Muscle layer of colon (tissue), 2 donors: ENCODE data around the gene NCKAP5L.

Experiments
- H3K27ac ChIP-seq: one replicate; pipeline ENCODE4 v1.7.0; 2013; ENCODE audit warnings: low read depth, mild to moderate bottlenecking, low read length, moderate library complexity
- H3K27me3 ChIP-seq, 2 donors: one replicate each; pipeline ENCODE4 v1.7.0; 2013; ENCODE audit warnings: low read length in 2 of 2, mild to moderate bottlenecking in 2 of 2; ENCODE audit not compliant: insufficient read depth in 2 of 2, control insufficient read depth in 1 of 2
- H3K36me3 ChIP-seq: one replicate; pipeline ENCODE4 v1.7.0; 2013; ENCODE audit warnings: mild to moderate bottlenecking, low read length; ENCODE audit not compliant: insufficient read depth
- H3K4me1 ChIP-seq: one replicate; pipeline ENCODE4 v1.7.0; 2013; ENCODE audit warnings: mild to moderate bottlenecking, low read length; ENCODE audit not compliant: insufficient read depth
- H3K4me3 ChIP-seq, 2 donors: one replicate each; pipeline ENCODE4 v1.7.0; 2013; ENCODE audit warnings: low read length in 2 of 2, low read depth in 1 of 2, mild to moderate bottlenecking in 1 of 2, moderate library complexity in 1 of 2
- H3K9ac ChIP-seq: one replicate; pipeline ENCODE4 v1.7.0; 2013; ENCODE audit warnings: low read length
- H3K9me3 ChIP-seq: one replicate; pipeline ENCODE4 v1.7.0; 2013; ENCODE audit warnings: mild to moderate bottlenecking, low read length
- donor health status: abdominal sarcoma.
- donor health status: Adenocarcinoma of cecum.

The NCKAP5L gene

DNA sequence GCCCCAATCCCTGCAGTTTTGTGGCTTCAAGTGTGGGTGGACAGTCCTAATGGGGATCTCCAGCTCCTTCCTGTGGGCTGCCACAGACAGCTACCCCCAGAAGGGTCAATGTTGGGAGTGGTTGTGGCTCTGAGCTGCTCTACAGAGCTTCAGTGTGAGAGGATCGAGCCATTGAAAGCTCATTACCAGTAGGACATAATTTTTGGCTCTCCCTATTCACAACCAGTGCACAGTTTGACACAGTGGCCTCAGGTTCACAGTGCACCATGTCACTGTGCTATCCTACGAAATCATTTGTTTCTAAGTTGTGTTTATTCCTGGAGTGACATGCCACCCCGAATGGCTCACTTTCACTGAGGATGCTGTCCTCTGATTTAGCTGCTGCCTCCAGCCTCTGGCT is 64.1 kb downstream of the NCKAP5L start:
- H3K9ac ChIP-seq: no peak overlapping the region
- no peak overlapping the region for H3K27ac ChIP-seq
- no peaks in the 10 kb centered on the region for H3K9me3 ChIP-seq
- H3K4me1 ChIP-seq: no peaks in the 10 kb centered on the region
- peaks cover 55% of the 10 kb centered on the region for H3K36me3 ChIP-seq
- H3K27me3 ChIP-seq: no peaks in the 10 kb centered on the region
- H3K4me3 ChIP-seq: no peak overlapping the region

DNA sequence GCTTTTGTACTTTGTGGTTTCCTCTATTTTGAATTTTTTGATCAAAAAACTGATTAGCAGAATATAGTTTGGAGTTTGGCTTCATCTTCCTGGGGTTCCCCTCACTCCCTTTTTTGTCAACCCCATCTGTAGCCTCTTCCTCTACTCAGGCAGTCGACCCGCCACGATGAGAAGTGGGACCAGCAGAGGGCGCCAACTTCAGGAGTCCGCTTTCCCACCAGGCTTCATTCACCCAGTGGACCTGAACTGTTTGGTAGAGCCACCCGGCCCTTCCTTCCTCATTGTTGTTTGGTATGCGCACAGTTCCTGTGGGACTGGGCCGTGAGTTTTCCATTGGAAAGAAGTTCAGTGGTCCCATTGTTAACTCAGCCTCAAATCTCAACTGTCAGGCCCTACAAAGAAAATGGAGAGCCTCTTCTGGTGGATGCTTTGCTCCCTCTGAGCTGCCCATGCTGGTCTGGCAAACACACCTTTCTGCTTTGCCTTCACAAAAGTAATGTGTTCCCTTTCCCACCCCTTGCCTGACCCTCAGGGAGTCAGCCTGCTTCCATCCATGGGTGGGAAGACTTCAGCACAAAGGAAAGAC is 65.1 kb downstream of the NCKAP5L start:
- Histone ChIP-seq H3K4me3 (no peak overlapping the region), H3K27me3 (no peaks in the 10 kb centered on the region), H3K9ac (no peak overlapping the region), H3K4me1 (no peaks in the 10 kb centered on the region), H3K27ac (no peak overlapping the region), H3K9me3 (no peaks in the 10 kb centered on the region), H3K36me3 (peaks cover 65% of the 10 kb centered on the region)

DNA sequence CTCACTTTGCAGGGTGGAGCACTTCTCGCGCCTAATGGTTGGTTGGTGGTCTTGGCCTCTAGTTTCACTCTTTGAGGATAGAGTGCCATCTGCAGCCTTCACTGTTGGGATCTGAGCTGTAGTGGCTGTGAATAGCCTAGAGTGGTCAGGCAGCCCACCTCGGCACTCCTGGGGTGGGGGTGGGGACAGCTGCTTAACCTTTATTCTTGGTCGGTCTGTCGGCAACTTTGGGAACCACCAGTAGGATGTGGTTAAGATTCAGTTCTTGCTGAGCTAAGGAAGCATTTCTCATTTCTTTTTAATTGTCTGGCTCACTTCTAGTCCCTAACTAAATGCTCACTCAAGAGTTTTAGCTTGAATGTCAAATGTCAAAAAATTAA is 65.8 kb downstream of the NCKAP5L start:
- Histone ChIP-seq H3K27ac (no peak overlapping the region), H3K27me3 (no peaks in the 10 kb centered on the region), H3K4me3 (no peak overlapping the region), H3K36me3 (peaks cover 72% of the 10 kb centered on the region), H3K9me3 (no peaks in the 10 kb centered on the region), H3K4me1 (no peaks in the 10 kb centered on the region), H3K9ac (no peak overlapping the region)

DNA sequence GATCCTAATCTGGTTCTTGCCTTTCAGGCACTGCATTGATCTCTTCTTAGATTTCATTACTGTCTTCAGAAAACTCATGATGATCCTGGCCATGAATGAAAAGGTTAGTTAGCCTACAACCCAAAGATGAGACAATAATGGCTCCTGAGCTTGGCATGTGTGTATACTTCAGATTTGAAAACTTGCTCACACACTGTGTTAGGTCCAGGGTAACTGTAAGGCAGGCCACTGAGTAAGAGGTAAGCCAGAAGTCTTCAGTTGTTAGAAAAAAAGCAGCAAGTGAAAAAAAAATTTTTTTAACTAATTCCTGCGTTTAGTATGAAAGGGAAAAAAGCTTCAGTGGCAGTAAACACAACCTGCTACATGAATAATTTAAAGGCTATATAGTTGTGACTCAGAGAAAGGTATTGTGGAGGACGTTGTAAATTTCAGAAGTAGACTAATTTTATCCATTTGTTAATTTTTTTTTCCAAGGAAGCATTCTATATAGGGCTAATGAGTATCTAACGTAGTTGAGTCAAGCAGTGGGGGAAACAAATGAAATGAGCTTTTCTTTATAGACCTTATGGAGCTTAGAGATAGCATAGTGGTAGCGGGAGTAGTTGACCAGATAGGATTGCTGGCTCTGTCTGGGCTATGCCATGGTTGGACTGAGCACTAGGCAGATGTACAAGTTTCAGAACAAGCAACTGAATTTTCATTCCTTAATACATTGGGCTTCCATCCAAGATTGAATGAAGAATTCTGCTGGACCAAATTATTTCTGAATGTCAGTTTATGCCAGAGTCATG is 66.3 kb downstream of the NCKAP5L start:
- Histone ChIP-seq H3K36me3 (peaks cover 78% of the 10 kb centered on the region), H3K27ac (no peak overlapping the region), H3K4me1 (no peaks in the 10 kb centered on the region), H3K27me3 (no peaks in the 10 kb centered on the region), H3K9me3 (no peaks in the 10 kb centered on the region), H3K9ac (no peak overlapping the region), H3K4me3 (no peak overlapping the region)

DNA sequence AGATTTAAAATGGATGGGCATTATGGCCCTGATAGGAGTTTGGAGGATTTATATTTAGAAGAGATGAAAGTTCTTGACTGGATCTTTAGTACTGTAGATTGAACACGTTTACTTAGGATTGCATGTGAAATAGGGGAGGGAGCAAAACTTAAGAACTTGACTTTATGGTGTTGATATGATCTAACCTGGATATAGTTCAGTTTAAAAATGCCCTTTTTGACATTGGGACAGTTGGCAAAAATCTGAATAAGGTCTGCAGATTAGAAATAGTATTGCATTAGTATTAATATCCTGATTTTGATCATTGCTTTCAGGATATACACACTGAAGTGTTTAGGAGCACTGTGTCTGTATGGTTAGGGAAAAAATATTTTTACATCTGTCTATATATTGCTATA is 77.2 kb downstream of the NCKAP5L start:
- no peaks in the 10 kb centered on the region for H3K27me3 ChIP-seq
- no peak overlapping the region for H3K4me3 ChIP-seq
- no peak overlapping the region for H3K27ac ChIP-seq
- no peak overlapping the region for H3K9ac ChIP-seq
- H3K4me1 ChIP-seq: peaks cover 39% of the 10 kb centered on the region
- no peaks in the 10 kb centered on the region for H3K9me3 ChIP-seq
- H3K36me3 ChIP-seq: peaks cover 32% of the 10 kb centered on the region

DNA sequence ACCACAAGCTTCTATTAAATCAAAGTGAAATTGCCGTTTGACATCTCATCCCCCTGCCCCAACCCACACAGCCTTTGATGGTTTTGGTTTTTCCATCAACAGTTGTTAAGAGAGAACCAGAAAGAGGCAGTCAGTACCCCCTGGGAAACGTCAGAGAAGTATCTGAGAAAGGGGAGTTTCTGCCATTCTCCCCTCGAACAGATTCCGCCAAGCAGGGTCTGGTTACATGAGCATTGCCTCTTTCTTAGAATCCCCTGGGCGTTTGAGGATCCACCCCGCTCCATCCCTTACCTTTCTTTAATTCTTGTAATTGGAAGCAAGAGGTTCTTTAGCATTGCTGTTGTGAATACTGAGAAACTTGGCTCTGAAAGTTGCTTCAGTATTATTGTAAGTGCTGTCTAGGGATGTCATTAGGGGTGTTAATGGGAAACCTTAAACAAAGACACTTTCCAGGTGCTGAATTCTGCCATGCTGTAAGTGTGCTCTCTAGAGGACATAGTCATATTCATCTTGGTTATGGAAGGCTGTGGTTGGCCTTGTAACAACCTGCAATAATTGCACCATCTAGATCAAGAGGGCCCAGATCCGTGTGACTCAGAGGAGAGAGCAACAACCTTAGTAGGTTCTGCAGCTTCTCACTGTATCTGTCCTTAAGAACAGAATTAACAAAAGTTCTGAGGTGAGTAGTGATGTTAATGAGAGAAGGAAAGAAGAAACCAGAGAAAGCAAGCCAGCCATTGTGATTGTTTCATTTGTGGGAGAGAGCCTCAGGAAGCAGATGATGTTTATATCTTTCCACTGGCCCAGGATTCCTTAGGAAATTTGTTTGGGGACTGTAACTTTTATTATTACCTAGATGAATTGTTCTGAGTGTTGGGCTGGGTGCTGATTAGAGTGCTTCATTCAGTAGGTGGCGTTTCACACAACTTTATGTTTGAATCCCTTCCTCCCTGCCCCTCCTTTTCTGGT is 77.9 kb downstream of the NCKAP5L start:
- Histone ChIP-seq H3K27me3 (no peaks in the 10 kb centered on the region), H3K9me3 (no peaks in the 10 kb centered on the region), H3K4me3 (no peak overlapping the region), H3K27ac (no peak overlapping the region), H3K4me1 (peaks cover 39% of the 10 kb centered on the region), H3K9ac (no peak overlapping the region), H3K36me3 (peaks cover 28% of the 10 kb centered on the region)

DNA sequence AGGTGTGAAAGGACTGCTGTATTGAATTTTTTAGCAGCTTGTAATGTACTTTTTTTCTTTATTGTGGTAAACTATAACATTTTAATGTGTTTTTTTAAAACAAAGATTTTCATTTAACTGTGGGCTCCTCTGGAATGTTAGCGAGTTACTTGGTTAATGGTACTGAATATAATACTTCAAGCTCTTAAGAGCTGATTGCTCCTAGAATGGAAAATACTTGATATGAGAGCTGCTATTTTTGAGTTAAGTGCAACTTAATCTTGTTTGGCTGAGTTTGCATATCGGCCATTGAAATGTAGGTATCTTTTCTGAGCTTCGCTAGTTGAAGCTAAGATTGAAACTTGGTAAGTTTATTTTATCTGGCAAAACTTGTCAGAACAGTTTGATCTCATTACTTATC is 79.4 kb downstream of the NCKAP5L start:
- Histone ChIP-seq H3K9ac (peak overlapping the region; percentile 8), H3K27me3 (no peaks in the 10 kb centered on the region), H3K9me3 (no peaks in the 10 kb centered on the region), H3K36me3 (peaks cover 17% of the 10 kb centered on the region), H3K4me3 (no peak overlapping the region), H3K27ac (no peak overlapping the region), H3K4me1 (peaks cover 51% of the 10 kb centered on the region)

DNA sequence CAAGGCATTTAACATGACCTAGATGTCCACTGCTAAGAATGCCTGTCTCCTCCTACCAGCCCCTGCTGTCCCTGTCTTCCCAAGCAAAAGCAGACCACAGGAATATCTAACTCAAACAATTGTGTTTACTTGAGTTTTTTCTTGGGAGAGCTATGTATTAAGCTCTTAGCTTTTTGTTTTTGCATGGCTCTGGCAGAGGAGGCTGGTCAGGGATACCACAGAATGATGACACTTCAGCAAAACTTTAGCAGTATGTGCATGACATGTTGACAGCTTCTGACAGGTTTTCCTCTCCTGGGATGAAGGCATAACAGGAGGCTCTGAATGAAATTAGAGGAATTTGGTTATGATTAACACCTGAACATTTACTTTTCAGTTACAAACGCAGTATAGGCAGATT is 79.9 kb downstream of the NCKAP5L start:
- Histone ChIP-seq H3K27ac (no peak overlapping the region), H3K4me1 (peaks cover 56% of the 10 kb centered on the region), H3K36me3 (peaks cover 12% of the 10 kb centered on the region), H3K9me3 (no peaks in the 10 kb centered on the region), H3K27me3 (no peaks in the 10 kb centered on the region), H3K4me3 (no peak overlapping the region), H3K9ac (no peak overlapping the region)

DNA sequence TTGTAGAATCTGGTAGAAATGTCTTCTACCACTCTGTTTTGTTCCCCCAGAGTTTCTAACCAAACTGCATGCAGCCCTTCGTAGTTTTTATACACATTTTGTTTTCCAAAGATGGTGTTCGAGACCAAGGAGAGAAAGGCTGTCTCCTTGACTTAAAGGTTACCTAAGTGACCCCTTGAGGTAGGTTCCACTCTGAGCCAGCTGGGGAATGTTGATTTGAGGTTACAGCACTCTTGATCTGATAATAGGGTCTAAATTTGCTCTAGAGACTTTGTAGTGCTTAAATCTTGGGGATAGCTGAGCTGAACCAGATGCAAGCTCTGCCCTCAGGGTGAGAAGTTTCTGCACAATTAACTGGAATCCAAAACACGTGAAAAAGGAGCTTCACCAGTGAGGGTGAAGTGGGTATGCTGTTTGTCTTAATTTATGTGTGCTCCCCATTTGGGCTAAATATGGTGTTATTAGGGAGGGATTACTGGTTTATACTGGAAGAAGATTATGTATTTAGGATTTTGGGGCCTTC is 83.8 kb downstream of the NCKAP5L start:
- Histone ChIP-seq H3K9ac (no peak overlapping the region), H3K27ac (no peak overlapping the region), H3K4me3 (no peak overlapping the region), H3K27me3 (no peaks in the 10 kb centered on the region), H3K36me3 (no peaks in the 10 kb centered on the region), H3K9me3 (no peaks in the 10 kb centered on the region), H3K4me1 (peaks cover 35% of the 10 kb centered on the region)

DNA sequence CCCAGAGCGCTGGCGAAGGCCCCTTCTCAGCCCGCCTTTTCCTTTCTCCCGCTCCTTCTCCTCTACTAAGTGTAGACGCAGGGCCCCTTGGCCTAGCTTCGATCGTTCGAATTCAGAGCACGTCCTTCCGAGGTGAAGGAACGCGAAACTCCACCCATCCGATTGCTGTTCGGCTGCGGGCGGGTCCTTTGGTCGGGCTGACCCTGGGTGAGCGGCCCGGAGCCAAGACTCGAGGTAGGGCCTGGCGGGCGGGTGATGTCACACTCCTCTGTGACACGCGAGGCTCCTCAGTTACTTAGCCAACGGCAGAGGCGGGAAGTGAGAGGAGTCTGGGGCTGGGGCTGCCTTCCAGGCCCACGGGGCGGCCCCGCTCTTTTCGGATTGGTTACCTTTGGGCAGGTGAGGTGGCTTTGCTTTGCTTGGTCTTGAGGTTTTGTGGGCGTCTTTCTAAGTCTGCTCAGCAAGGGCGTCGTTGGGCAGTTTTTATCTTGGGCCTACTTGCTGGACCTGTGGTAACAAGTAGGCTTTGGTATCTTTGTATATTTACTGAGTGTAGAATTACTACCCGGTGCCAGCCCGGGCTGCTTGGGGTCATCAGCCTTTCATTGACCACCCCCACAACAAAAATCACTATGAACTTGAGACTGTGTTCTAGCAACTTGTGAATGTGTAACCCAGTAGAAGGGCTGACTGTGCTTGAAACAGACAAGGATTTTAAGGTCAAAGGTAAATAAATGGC is 86.2 kb downstream of the NCKAP5L start:
- H3K27ac ChIP-seq: peak overlapping the region; percentile 97
- H3K9me3 ChIP-seq: no peaks in the 10 kb centered on the region
- peak overlapping the region; percentile 96 for H3K9ac ChIP-seq
- H3K4me3 ChIP-seq: peak overlapping the region; percentile 91 to 93
- peaks cover 31% of the 10 kb centered on the region for H3K4me1 ChIP-seq
- H3K36me3 ChIP-seq: no peaks in the 10 kb centered on the region
- no peaks in the 10 kb centered on the region for H3K27me3 ChIP-seq
